Hematopoietic multipotent progenitor cell treated with erythropoietin and hydrocortisone succinate and interleukin-3 and kit ligand, for 17 days (in vitro differentiated cells): Measurements from ENCODE around the gene TAX1BP3.

Experiments used
- DNase-seq: peaks from one replicate; pipeline ENCODE4 v3.0.0-alpha.2; 2015; ENCODE audit warnings: low spot score

The TAX1BP3 gene

GRCh38 chr17:3657874-3658783 is 10.2 kb downstream of the TAX1BP3 start:
- DNase-seq = no peak

- DNase-seq = no peak
These were observed 10.8 kb downstream of the TAX1BP3 start for GRCh38 chr17:3657588-3657869.

GRCh38 chr17:3656755-3657587 is 11.4 kb downstream of the TAX1BP3 start:
- DNase-seq = no peak

- DNase-seq = no peak
These were observed 12.0 kb downstream of the TAX1BP3 start for GRCh38 chr17:3656353-3656752.

GRCh38 chr17:3655766-3656165 is 12.6 kb downstream of the TAX1BP3 start:
- no peak for DNase-seq

GRCh38 chr17:3647769-3648555 is 20.4 kb downstream of the TAX1BP3 start:
- DNase-seq = peak; percentile 46

GRCh38 chr17:3647251-3647650 is 21.1 kb downstream of the TAX1BP3 start:
- no peak for DNase-seq

- no peak for DNase-seq
These were observed 23.1 kb downstream of the TAX1BP3 start for GRCh38 chr17:3645310-3645709.

GRCh38 chr17:3643889-3644349 is 24.5 kb downstream of the TAX1BP3 start:
- no peak for DNase-seq

- no peak for DNase-seq
These were observed 26.5 kb downstream of the TAX1BP3 start for GRCh38 chr17:3641717-3642486.

GRCh38 chr17:3641014-3641413 is 27.4 kb downstream of the TAX1BP3 start:
- no peak for DNase-seq

- peak; percentile 55 for DNase-seq
These were observed 28.3 kb downstream of the TAX1BP3 start for GRCh38 chr17:3639981-3640596.

GRCh38 chr17:3636908-3637373 is 31.4 kb downstream of the TAX1BP3 start:
- no peak for DNase-seq

GRCh38 chr17:3636154-3636907 is 32.0 kb downstream of the TAX1BP3 start, which contains the start of the genes CTNS and SHPK:
Gene CTNS (plus strand): TSS chr17:3636760. CDS start chr17:3640207, 3,447 bp downstream.
Gene SHPK (minus strand): TSS chr17:3636250. CDS start chr17:3636219, 31 bp downstream.
- peak; percentile 98 for DNase-seq

- no peak for DNase-seq
These were observed 32.8 kb downstream of the TAX1BP3 start for GRCh38 chr17:3635474-3636153.

GRCh38 chr17:3632287-3632686 is 36.1 kb downstream of the TAX1BP3 start:
- DNase-seq = no peak

- no peak for DNase-seq
These were observed 37.6 kb downstream of the TAX1BP3 start for GRCh38 chr17:3630781-3631180.

GRCh38 chr17:3627769-3628167 is 40.6 kb downstream of the TAX1BP3 start:
- DNase-seq = no peak
